SK-N-SH treated with all-trans-retinoic acid at 6 μM for 48 hours (cell line): ENCODE data around the gene BRINP1.

Experiments used
- ATAC-seq: fragments of 200-7000 bp; cut with Tn5 transposase; 3 replicates; pipeline ENCODE4 v1.9.1; 2020; ENCODE audit warnings: mild to moderate bottlenecking, moderate library complexity
- ARNTL ChIP-seq: fragments of 450-650 bp; formaldehyde crosslinking; IDR thresholded peaks from 2 replicates; pipeline ENCODE4 v1.5.0; 2020; ENCODE audit warnings: low read depth, mild to moderate bottlenecking, moderate library complexity, borderline replicate concordance
- BACH2 ChIP-seq: fragments of 250-450 bp; sonication (Bioruptor Pico); IDR thresholded peaks from 2 replicates; pipeline ENCODE4 v1.9.0; 2021; ENCODE audit warnings: mild to moderate bottlenecking, borderline replicate concordance
- CSDC2 ChIP-seq: fragments of 250-450 bp; sonication (Bioruptor Pico); IDR thresholded peaks from 2 replicates; pipeline ENCODE4 v1.5.0; 2020; ENCODE audit warnings: mild to moderate bottlenecking, moderate library complexity
- ESRRG ChIP-seq: fragments of 250-450 bp; sonication (Bioruptor Pico); IDR thresholded peaks from 2 replicates; pipeline ENCODE4 v1.6.1; 2021; ENCODE audit warnings: mild to moderate bottlenecking
- GLIS3 ChIP-seq: fragments of 250-450 bp; sonication (Bioruptor Pico); IDR thresholded peaks from 2 replicates; pipeline ENCODE4 v1.5.0; 2020; ENCODE audit warnings: mild to moderate bottlenecking, moderate library complexity
- ISL1 ChIP-seq: fragments of 250-450 bp; sonication (Bioruptor Pico); IDR thresholded peaks from 2 replicates; pipeline ENCODE4 v2.1.2; 2022; ENCODE audit warnings: mild to moderate bottlenecking, moderate library complexity
- OSR1 ChIP-seq: fragments of 250-450 bp; sonication (Bioruptor Pico); IDR thresholded peaks from 2 replicates; pipeline ENCODE4 v1.8.0; 2022; ENCODE audit warnings: moderate library complexity, mild to moderate bottlenecking, inconsistent platforms
- PPARA ChIP-seq: fragments of 250-450 bp; sonication (Bioruptor Pico); IDR thresholded peaks from 2 replicates; pipeline ENCODE4 v1.5.0; 2020; ENCODE audit warnings: mild to moderate bottlenecking, borderline replicate concordance
- RARB ChIP-seq: fragments of 250-450 bp; sonication (Bioruptor Pico); IDR thresholded peaks from 2 replicates; pipeline ENCODE4 v1.8.0; 2021; ENCODE audit warnings: mild to moderate bottlenecking, moderate library complexity
- SNAI2 ChIP-seq: fragments of 250-450 bp; sonication (Bioruptor Pico); IDR thresholded peaks from 2 replicates; pipeline ENCODE4 v1.5.0; 2020; ENCODE audit warnings: mild to moderate bottlenecking, moderate library complexity
- TCF4 ChIP-seq: fragments of 250-450 bp; sonication (Bioruptor Pico); IDR thresholded peaks from 2 replicates; pipeline ENCODE4 v1.8.0; 2021; ENCODE audit warnings: mild to moderate bottlenecking, moderate library complexity, borderline replicate concordance
- TOX ChIP-seq: fragments of 250-450 bp; sonication (Bioruptor Pico); IDR thresholded peaks from 2 replicates; pipeline ENCODE4 v1.8.0; 2021; ENCODE audit warnings: mild to moderate bottlenecking, moderate library complexity, borderline replicate concordance
- ZC3H10 ChIP-seq: fragments of 250-450 bp; sonication (Bioruptor Pico); IDR thresholded peaks from 2 replicates; pipeline ENCODE4 v1.5.1; 2021; ENCODE audit warnings: mild to moderate bottlenecking, moderate library complexity
- ZFP30 ChIP-seq: fragments of 450-650 bp; formaldehyde crosslinking; IDR thresholded peaks from 2 replicates; pipeline ENCODE4 v1.5.0; 2022; ENCODE audit warnings: mild to moderate bottlenecking, moderate library complexity
- ZNF565 ChIP-seq: fragments of 450-650 bp; formaldehyde crosslinking; conservative IDR thresholded peaks from 2 replicates; pipeline ENCODE4 v1.5.0; 2020; ENCODE audit warnings: low read depth, mild to moderate bottlenecking, moderate library complexity
- ZNF70 ChIP-seq: fragments of 450-650 bp; formaldehyde crosslinking; IDR thresholded peaks from 2 replicates; pipeline ENCODE4 v1.5.0; 2020; ENCODE audit warnings: mild to moderate bottlenecking, moderate library complexity
- ZNF8 ChIP-seq: fragments of 450-650 bp; formaldehyde crosslinking; IDR thresholded peaks from 2 replicates; pipeline ENCODE4 v1.5.0; 2020; ENCODE audit warnings: mild to moderate bottlenecking, moderate library complexity
- TF ChIP-seq, protein P1 (sequence below): fragments of 250-450 bp; sonication (Bioruptor Pico); IDR thresholded peaks from 2 replicates; pipeline ENCODE4 v1.5.1; 2021; ENCODE audit warnings: mild to moderate bottlenecking, moderate library complexity
- TF ChIP-seq, protein P2 (sequence below): fragments of 250-450 bp; sonication (Bioruptor Pico); IDR thresholded peaks from 2 replicates; pipeline ENCODE4 v1.8.0; 2021; ENCODE audit warnings: low read depth, mild to moderate bottlenecking, moderate library complexity, borderline replicate concordance
- TF ChIP-seq, protein P3 (sequence below): fragments of 250-450 bp; sonication (Bioruptor Pico); IDR thresholded peaks from 2 replicates; pipeline ENCODE4 v1.8.0; 2020; ENCODE audit warnings: mild to moderate bottlenecking, moderate library complexity, borderline replicate concordance
- TF ChIP-seq, protein P4 (sequence below): fragments of 250-450 bp; sonication (Bioruptor Pico); IDR thresholded peaks from 2 replicates; pipeline ENCODE4 v1.5.1; 2020; ENCODE audit warnings: low read depth, mild to moderate bottlenecking, moderate library complexity

BRINP1 gene

DNA sequence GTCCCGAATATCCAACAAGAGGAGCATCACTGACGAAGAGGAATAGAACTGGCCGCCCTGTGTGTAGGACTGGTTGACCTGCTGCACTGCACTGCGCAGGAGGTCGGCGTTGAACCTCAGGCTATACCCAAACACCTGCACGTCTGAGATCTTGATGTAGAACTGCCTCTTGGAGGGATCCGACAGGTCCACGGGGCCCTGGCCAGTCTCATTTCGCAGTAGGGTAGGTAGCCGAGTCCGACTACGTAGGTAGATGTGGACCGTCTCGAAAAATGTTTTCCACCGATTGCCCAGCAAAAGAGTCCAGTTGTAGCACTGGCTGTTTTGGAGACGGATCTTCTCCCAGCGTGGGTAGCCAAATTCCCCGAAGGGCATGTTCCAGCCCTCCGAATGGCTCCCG lies 202.0 kb downstream of the BRINP1 start:
- TF ChIP-seq ARNTL = no peak
- no peak for TF ChIP-seq TOX (CRISPR knock-in tag)
- TF ChIP-seq GLIS3 (CRISPR knock-in tag) = no peak
- no peak for TF ChIP-seq ZNF565
- TF ChIP-seq, protein P1, sequence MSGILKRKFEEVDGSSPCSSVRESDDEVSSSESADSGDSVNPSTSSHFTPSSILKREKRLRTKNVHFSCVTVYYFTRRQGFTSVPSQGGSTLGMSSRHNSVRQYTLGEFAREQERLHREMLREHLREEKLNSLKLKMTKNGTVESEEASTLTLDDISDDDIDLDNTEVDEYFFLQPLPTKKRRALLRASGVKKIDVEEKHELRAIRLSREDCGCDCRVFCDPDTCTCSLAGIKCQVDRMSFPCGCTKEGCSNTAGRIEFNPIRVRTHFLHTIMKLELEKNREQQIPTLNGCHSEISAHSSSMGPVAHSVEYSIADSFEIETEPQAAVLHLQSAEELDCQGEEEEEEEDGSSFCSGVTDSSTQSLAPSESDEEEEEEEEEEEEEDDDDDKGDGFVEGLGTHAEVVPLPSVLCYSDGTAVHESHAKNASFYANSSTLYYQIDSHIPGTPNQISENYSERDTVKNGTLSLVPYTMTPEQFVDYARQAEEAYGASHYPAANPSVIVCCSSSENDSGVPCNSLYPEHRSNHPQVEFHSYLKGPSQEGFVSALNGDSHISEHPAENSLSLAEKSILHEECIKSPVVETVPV (CRISPR knock-in tag) = no peak
- no peak for TF ChIP-seq RARB (CRISPR knock-in tag)
- TF ChIP-seq, protein P2, sequence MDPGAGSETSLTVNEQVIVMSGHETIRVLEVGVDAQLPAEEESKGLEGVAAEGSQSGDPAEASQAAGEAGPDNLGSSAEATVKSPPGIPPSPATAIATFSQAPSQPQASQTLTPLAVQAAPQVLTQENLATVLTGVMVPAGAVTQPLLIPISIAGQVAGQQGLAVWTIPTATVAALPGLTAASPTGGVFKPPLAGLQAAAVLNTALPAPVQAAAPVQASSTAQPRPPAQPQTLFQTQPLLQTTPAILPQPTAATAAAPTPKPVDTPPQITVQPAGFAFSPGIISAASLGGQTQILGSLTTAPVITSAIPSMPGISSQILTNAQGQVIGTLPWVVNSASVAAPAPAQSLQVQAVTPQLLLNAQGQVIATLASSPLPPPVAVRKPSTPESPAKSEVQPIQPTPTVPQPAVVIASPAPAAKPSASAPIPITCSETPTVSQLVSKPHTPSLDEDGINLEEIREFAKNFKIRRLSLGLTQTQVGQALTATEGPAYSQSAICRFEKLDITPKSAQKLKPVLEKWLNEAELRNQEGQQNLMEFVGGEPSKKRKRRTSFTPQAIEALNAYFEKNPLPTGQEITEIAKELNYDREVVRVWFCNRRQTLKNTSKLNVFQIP = no peak
- TF ChIP-seq ESRRG (CRISPR knock-in tag) = no peak
- no peak for TF ChIP-seq OSR1 (CRISPR knock-in tag)
- TF ChIP-seq, all 23 proteins: peak for 0
- no peak for ATAC-seq

DNA sequence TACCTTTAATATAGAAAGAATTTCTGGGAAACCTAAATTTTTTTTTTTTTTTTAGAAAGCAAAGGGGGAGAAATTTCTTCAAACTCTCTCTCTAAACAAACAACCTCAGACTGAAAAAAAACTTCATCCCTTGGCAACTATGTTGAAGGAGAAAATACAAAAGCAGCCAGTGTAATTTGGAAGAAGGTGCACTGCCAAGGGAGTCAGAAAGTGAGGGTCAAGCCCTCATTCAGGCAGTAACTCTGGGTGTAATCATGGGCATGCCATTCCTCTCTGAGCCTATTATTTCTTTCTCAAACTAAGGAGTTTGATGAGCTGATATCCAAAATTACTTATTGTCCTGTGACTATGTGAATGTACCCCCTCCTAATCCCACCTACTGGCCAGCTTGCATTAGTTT lies 203.1 kb downstream of the BRINP1 start:
- no peak for ATAC-seq
- TF ChIP-seq GLIS3 (CRISPR knock-in tag) (no peak), ZNF70 (no peak)

DNA sequence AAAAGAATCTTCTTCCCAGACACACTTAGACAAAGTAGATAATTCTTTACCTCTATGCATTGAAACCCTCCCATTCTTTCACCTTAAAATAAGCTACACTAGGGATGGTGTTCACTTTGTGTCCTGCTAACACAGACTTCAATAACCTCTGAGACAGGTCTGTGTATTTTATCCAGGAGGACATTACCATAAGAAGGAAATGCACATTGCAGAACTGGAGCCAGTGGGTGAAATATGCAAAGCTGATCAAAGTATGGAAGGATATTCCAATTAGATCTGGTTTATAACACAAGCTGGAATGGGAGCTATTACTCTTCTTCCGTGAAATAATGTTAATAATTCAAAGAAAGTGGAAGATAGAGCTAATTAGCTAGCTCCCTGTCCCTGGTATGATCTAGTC lies 204.1 kb downstream of the BRINP1 start:
- TF ChIP-seq ESRRG (CRISPR knock-in tag) (no peak), ARNTL (no peak), PPARA (CRISPR knock-in tag) (no peak)
- ATAC-seq = no peak

DNA sequence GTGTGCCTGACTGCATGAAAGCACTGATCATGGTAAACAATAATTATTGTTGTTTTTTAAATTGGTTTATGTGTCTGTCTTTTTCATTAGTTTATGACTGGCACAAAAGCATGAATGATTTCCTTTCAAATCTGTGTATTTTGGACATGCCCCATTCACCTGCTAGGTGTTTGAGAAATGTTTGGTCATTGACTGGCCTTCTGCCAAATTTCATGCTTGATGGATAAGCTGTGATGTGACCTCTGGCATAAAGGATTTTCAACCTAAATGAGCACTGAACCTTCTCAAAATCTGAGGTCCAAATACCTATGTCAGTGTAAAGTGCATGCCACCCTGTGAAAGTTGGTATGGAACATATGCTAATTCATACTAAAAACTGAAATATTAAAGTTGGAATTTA lies 204.5 kb downstream of the BRINP1 start:
- no peak for TF ChIP-seq TOX (CRISPR knock-in tag)
- TF ChIP-seq, protein P1 (CRISPR knock-in tag) = no peak
- TF ChIP-seq ISL1 = no peak
- no peak for TF ChIP-seq CSDC2
- TF ChIP-seq ZNF565 = no peak
- TF ChIP-seq, protein P3, sequence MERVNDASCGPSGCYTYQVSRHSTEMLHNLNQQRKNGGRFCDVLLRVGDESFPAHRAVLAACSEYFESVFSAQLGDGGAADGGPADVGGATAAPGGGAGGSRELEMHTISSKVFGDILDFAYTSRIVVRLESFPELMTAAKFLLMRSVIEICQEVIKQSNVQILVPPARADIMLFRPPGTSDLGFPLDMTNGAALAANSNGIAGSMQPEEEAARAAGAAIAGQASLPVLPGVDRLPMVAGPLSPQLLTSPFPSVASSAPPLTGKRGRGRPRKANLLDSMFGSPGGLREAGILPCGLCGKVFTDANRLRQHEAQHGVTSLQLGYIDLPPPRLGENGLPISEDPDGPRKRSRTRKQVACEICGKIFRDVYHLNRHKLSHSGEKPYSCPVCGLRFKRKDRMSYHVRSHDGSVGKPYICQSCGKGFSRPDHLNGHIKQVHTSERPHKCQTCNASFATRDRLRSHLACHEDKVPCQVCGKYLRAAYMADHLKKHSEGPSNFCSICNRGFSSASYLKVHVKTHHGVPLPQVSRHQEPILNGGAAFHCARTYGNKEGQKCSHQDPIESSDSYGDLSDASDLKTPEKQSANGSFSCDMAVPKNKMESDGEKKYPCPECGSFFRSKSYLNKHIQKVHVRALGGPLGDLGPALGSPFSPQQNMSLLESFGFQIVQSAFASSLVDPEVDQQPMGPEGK (CRISPR knock-in tag) = no peak
- TF ChIP-seq SNAI2 (CRISPR knock-in tag) = no peak
- TF ChIP-seq PPARA (CRISPR knock-in tag) = no peak
- no peak for TF ChIP-seq TCF4 (CRISPR knock-in tag)
- TF ChIP-seq BACH2 (CRISPR knock-in tag) = no peak
- no peak for TF ChIP-seq OSR1 (CRISPR knock-in tag)
- no peak for TF ChIP-seq ZC3H10
- TF ChIP-seq, protein P4, sequence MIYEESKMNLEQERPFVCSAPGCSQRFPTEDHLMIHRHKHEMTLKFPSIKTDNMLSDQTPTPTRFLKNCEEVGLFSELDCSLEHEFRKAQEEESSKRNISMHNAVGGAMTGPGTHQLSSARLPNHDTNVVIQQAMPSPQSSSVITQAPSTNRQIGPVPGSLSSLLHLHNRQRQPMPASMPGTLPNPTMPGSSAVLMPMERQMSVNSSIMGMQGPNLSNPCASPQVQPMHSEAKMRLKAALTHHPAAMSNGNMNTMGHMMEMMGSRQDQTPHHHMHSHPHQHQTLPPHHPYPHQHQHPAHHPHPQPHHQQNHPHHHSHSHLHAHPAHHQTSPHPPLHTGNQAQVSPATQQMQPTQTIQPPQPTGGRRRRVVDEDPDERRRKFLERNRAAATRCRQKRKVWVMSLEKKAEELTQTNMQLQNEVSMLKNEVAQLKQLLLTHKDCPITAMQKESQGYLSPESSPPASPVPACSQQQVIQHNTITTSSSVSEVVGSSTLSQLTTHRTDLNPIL (CRISPR knock-in tag) = no peak
- no peak for TF ChIP-seq ESRRG (CRISPR knock-in tag)
- TF ChIP-seq ZFP30 (CRISPR knock-in tag) = no peak
- TF ChIP-seq, protein P2 = no peak
- no peak for TF ChIP-seq ARNTL
- no peak for TF ChIP-seq ZNF70
- no peak for TF ChIP-seq RARB (CRISPR knock-in tag)
- no peak for TF ChIP-seq ZNF8
- ATAC-seq = no peak
